22Rv1 (cell line): ENCODE results near the gene GNAT2.

ENCODE experiments used
- H3K27ac ChIP-seq: fragments of 450-650 bp; 2 replicates; pipeline ENCODE4 v1.5.1; 2017
- CTCF ChIP-seq: fragments of 450-650 bp; IDR thresholded peaks from 2 replicates; pipeline ENCODE4 v1.5.1; 2017; ENCODE audit warnings: mild to moderate bottlenecking
- ZFX ChIP-seq: fragments of 450-650 bp; IDR thresholded peaks from 2 replicates; pipeline ENCODE4 v1.6.1; 2017; ENCODE audit warnings: antibody characterized with exemption, borderline replicate concordance

The GNAT2 gene

GRCh38 chr1:109611308-109611990 is 8.0 kb downstream of the GNAT2 start:
- no peak overlapping the region for H3K27ac ChIP-seq
- TF ChIP-seq ZFX, result no peak
- no peak for TF ChIP-seq CTCF

- TF ChIP-seq ZFX, result no peak
- TF ChIP-seq CTCF, result no peak
- no peak overlapping the region for H3K27ac ChIP-seq
Measured at GRCh38 chr1:109610609-109611307, 8.7 kb downstream of the GNAT2 start.

- H3K27ac ChIP-seq, result no peak overlapping the region
- no peak for TF ChIP-seq ZFX
- TF ChIP-seq CTCF, result no peak
Measured at GRCh38 chr1:109609881-109610280, 9.5 kb downstream of the GNAT2 start.

GRCh38 chr1:109605381-109605780 is 14.0 kb downstream of the GNAT2 start:
- TF ChIP-seq ZFX (no peak), CTCF (no peak)
- no peak overlapping the region for H3K27ac ChIP-seq

- no peak overlapping the region for H3K27ac ChIP-seq
Measured at GRCh38 chr1:109603229-109603628, 16.2 kb downstream of the GNAT2 start.

GRCh38 chr1:109598655-109599054 is 20.8 kb downstream of the GNAT2 start:
- no peak for TF ChIP-seq CTCF
- no peak for TF ChIP-seq ZFX

More at GRCh38 chr1:109603229-109603628, 16.2 kb downstream of the GNAT2 start:
- TF ChIP-seq ZFX (no peak), CTCF (no peak)

GRCh38 chr1:109598156-109598555 is 21.3 kb downstream of the GNAT2 start:
- no peak for TF ChIP-seq CTCF
- TF ChIP-seq ZFX, result no peak
- no peak overlapping the region for H3K27ac ChIP-seq

More at GRCh38 chr1:109598655-109599054, 20.8 kb downstream of the GNAT2 start:
- no peak overlapping the region for H3K27ac ChIP-seq
